Myocyte (in vitro differentiated cells): ENCODE results near the gene TNKS2. TPM values are rescaled to one million over a fixed set of nuclear protein-coding genes. Genes with fewer than 3 reads are reported as not detected.
A peak's percentile ranks its signal among the peaks of the same experiment; 100 is the strongest.
"Not testable (repeated sequence)": the region's sequence is repeated elsewhere in the genome, so short reads cannot be mapped to it uniquely, and the experiment has no call there.

Experiments used
- DNase-seq: peaks from one replicate; pipeline ENCODE4 v3.0.0-alpha.2; 2012; ENCODE audit warnings: low read depth
- total RNA-seq: library from RNA; depleted of rRNA; stranded (reverse); fragments of >200 nt; gene quantifications from 2 replicates; pipeline ENCODE4 v1.2.3, GENCODE V29; 2014

Gene TNKS2
- total RNA-seq, 1 donor from 2014 or later, result 23.3 TPM

- DNase-seq, result peak; percentile 3
Observed at GRCh38 chr10:91796331-91797047, 1.7 kb upstream of the TNKS2 start.

- DNase-seq, result no peak
Observed at GRCh38 chr10:91797048-91797690, 1.1 kb upstream of the TNKS2 start.

GRCh38 chr10:91798649-91799611 lies 704 bp downstream of the TNKS2 start:
- peak; percentile 57 for DNase-seq

- DNase-seq, result peak; percentile 3
Observed at GRCh38 chr10:91799612-91799975, 1.4 kb downstream of the TNKS2 start.

GRCh38 chr10:91800182-91800581 lies 2.0 kb downstream of the TNKS2 start:
- peak; percentile 54 for DNase-seq

GRCh38 chr10:91800756-91801155 lies 2.5 kb downstream of the TNKS2 start:
- no peak for DNase-seq

DNA sequence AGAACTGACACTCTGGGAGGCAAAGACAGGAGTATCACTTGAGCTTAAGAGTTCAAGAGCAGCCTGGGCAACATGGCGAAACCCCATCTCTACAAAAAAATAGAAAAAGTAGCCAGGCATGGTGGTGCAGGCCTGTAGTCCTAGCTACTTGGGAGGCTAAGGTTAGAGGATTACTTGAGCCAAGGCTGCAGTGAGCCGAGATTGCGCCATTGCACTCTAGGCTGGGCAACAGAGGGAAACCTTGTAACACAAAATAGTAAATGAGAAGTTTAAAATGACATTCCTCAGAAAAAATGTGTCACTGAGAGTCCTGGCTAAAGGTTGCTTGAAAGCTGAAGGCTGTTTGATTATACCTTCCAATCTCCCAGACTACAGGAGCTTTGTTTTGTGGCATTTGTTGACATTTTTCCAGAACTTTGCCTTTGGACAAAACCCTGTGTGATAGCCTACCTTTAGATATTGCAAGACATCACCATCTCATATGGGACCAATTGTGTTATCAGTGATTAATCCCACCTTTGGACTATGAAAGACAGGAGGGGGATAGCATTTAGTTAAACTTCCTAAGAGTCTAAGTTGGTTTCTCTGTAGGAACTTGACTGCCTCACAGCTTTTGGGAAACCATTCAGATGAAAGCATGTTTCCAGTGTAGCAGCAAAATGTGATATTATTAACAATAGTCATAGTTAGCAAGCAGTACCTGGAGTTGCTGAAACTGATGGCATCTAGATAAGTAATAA lies 5.3 kb downstream of the TNKS2 start:
- DNase-seq, result no peak

GRCh38 chr10:91804126-91804510 lies 5.9 kb downstream of the TNKS2 start:
- DNase-seq, result no peak

DNA sequence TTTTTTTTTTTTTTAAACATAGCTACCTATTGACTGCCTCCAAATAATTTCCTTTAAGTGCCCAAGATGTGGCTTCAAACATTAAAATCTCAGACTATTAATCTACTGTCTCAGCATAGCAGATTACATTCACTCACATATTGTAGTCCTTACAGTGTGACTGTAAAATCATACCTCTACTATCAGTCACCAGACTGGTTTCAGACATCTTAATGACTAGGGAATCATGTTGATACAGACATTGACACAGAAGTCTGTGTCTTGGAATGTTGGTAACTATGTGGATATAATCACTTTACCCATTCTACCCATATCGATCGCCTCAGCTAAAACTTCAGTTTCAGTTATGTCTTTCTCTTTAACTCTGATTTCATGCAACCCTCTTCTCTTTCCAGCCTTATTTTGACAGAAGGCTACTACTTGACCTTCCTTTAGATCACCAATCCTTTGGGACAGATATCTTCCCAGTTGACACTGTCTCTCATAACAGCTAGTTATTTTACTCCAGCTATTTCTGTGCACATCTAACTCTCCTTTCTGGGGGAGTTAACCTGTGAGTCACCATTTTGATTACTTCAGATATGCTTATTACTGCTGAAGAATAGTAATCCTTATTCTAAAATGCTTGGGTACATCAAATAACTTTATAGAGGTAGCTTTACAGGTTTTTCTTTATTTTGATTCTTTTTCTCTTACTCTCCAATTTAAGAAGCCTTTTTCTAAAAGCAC lies 7.0 kb downstream of the TNKS2 start:
- DNase-seq, result peak; percentile 10

- DNase-seq, result not testable (repeated sequence)
Observed at GRCh38 chr10:91807264-91807663, 9.0 kb downstream of the TNKS2 start.

- DNase-seq, result no peak
Observed at GRCh38 chr10:91813251-91813650, 15.0 kb downstream of the TNKS2 start.

- no peak for DNase-seq
Observed at GRCh38 chr10:91816981-91817380, 18.8 kb downstream of the TNKS2 start.

GRCh38 chr10:91820144-91820543 lies 21.9 kb downstream of the TNKS2 start:
- no peak for DNase-seq

GRCh38 chr10:91824076-91824475 lies 25.9 kb downstream of the TNKS2 start:
- DNase-seq, result no peak

DNA sequence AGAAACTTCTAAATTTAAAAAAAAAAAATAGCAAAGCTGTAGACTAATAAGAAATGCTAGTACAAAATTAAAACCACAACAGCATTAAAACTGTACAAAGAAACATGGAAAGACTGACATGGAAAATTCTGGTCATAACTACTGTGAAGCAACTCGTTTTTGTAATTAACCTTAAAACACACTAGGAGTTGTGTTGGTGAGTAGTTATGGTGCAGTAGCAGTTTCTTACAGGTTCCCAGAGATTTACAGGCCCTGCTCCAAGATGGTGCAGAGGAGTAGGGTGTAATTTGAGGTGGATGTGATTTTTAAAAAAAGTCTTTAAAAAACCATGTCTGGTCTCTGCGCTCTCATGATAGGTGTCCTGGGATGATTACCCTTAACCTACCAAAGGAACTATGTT lies 31.0 kb downstream of the TNKS2 start:
- no peak for DNase-seq

DNA sequence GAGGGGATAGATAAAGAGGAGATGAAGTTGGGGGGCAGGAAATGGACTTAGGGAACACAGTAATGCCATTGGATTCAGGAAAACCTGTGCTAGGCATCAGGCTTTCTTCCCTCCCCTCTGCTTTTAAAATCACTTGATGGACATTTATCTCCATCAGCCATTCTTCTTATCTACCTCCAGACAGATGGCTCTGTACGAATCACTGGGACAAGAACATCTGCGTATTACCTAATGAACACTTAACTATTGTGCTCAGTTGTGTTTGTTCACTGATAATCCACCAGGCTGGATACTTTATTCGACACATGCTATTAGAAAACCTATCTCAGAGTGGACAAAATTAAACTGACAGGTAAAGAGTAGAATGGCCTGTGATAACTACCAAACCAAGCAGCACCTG lies 40.0 kb downstream of the TNKS2 start:
- no peak for DNase-seq

DNA sequence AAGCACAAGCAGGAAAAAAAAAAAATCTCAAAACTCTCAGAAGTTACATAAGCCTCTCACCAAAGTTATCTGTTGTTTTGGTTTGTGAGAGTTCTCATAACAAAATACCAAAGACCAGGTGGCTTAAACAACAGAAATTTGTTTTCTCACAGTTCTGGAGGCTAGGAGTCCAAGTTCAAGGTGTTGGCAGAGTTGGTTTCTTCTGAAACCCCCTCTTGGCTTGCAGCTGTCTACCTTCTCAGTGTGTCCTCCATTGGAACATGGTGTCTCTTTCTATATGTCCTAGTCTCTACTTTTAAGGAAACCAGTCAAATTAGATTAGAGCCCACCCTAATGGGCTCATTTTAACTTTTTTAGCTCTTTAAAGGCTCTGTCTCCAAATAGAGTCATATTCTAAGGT lies 44.9 kb downstream of the TNKS2 start:
- no peak for DNase-seq

GRCh38 chr10:91856637-91857036 lies 58.4 kb downstream of the TNKS2 start:
- DNase-seq, result no peak

- DNase-seq, result no peak
Observed at GRCh38 chr10:91860885-91861284, 62.7 kb downstream of the TNKS2 start.

- no peak for DNase-seq
Observed at GRCh38 chr10:91864099-91864498, 65.9 kb downstream of the TNKS2 start.

DNA sequence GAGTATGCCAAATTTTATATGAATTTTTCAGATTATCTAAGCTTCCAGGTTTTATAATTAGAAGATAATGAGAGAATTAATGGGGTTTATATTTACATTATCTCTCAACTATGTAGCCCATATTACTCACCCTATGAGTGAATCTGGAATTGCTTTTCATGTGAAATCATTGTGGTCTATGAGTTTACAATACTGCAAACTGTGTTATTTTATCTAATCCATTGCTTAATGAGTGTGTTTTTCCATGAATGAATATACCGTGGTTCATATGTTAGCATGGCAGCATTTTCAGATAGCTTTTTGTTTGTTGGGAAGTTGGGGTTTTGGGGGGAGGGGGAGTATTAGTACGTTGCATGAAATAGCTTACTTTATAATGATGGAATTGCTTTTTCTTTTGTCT lies 66.5 kb downstream of the TNKS2 start:
- DNase-seq, result no peak
